IMR-90 (cell line): ENCODE results near the gene CLEC5A.

Experiments
- BHLHE40 ChIP-seq: fragments of 150-350 bp; IDR thresholded peaks from 2 replicates; pipeline ENCODE4 v1.6.1; 2016; ENCODE audit warnings: mild to moderate bottlenecking, low read depth, low read length
- CEBPB ChIP-seq: IDR thresholded peaks from 2 replicates; pipeline ENCODE4 v1.6.1; 2012; ENCODE audit warnings: low read depth, low read length, improper control_type of control experiment
- MAFK ChIP-seq: IDR thresholded peaks from 2 replicates; pipeline ENCODE4 v1.6.1; 2012; ENCODE audit warnings: low read depth, low read length, improper control_type of control experiment
- MAZ ChIP-seq: IDR thresholded peaks from 2 replicates; pipeline ENCODE4 v1.6.1; 2012; ENCODE audit warnings: low read depth, mild to moderate bottlenecking, low read length, improper control_type of control experiment, moderate library complexity, borderline replicate concordance
- MXI1 ChIP-seq: IDR thresholded peaks from 2 replicates; pipeline ENCODE4 v1.6.1; 2012; ENCODE audit warnings: low read depth, mild to moderate bottlenecking, low read length, moderate library complexity, borderline replicate concordance
- NFE2L2 ChIP-seq: fragments of 150-350 bp; IDR thresholded peaks from 2 replicates; pipeline ENCODE4 v1.6.1; 2016; ENCODE audit warnings: low read depth, mild to moderate bottlenecking, low read length
- POLR2A ChIP-seq: IDR thresholded peaks from 2 replicates; pipeline ENCODE4 v1.6.1; 2012; ENCODE audit warnings: mild to moderate bottlenecking, low read depth, low read length
- RAD21 ChIP-seq: IDR thresholded peaks from 2 replicates; pipeline ENCODE4 v1.6.1; 2012; ENCODE audit warnings: low read length, improper control_type of control experiment
- RCOR1 ChIP-seq: IDR thresholded peaks from 2 replicates; pipeline ENCODE4 v1.6.1; 2012; ENCODE audit warnings: mild to moderate bottlenecking, low read length, improper control_type of control experiment; ENCODE audit not compliant: insufficient replicate concordance
- RFX5 ChIP-seq: IDR thresholded peaks from 2 replicates; pipeline ENCODE4 v1.8.0; 2012; ENCODE audit warnings: low read depth, mild to moderate bottlenecking, low read length, moderate library complexity
- TF ChIP-seq, protein P1 (sequence below): conservative IDR thresholded peaks from 2 replicates; pipeline ENCODE4 v1.5.1; 2012; ENCODE audit warnings: mild to moderate bottlenecking, low read depth, low read length, improper control_type of control experiment

- TF ChIP-seq, protein P1, sequence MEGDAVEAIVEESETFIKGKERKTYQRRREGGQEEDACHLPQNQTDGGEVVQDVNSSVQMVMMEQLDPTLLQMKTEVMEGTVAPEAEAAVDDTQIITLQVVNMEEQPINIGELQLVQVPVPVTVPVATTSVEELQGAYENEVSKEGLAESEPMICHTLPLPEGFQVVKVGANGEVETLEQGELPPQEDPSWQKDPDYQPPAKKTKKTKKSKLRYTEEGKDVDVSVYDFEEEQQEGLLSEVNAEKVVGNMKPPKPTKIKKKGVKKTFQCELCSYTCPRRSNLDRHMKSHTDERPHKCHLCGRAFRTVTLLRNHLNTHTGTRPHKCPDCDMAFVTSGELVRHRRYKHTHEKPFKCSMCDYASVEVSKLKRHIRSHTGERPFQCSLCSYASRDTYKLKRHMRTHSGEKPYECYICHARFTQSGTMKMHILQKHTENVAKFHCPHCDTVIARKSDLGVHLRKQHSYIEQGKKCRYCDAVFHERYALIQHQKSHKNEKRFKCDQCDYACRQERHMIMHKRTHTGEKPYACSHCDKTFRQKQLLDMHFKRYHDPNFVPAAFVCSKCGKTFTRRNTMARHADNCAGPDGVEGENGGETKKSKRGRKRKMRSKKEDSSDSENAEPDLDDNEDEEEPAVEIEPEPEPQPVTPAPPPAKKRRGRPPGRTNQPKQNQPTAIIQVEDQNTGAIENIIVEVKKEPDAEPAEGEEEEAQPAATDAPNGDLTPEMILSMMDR, result no peak
- no peak for TF ChIP-seq POLR2A
- TF ChIP-seq CEBPB, result no peak
- no peak for TF ChIP-seq NFE2L2
- TF ChIP-seq RCOR1, result no peak
- no peak for TF ChIP-seq BHLHE40
- TF ChIP-seq MXI1, result no peak
- TF ChIP-seq MAZ, result no peak
- no peak for TF ChIP-seq RFX5
- no peak for TF ChIP-seq RAD21
- TF ChIP-seq MAFK, result no peak
These were observed 26.9 kb upstream of the CLEC5A start, which contains the start of gene TAS2R38 for GRCh38 chr7:141973673-141974072.
